GM19351 (cell line): ENCODE data around the gene DBN1.
A peak's percentile ranks its signal among the peaks of the same experiment; 100 is the strongest.

ENCODE experiments used
- ATAC-seq: cut with Tn5 transposase; IDR thresholded peaks from one replicate; pipeline ENCODE4 v1.9.1; 2021; ENCODE audit warnings: mild to moderate bottlenecking, moderate library complexity; ENCODE audit not compliant: unreplicated experiment

The DBN1 gene

GRCh38 chr5:177473443-177474001, at the start of gene DBN1:
DBN1 (minus strand) TSS chr5:177473634; CDS start chr5:177473521, 113 bp downstream.
- peak; percentile 40 for ATAC-seq

- no peak for ATAC-seq
These were observed 47.6 kb upstream of the DBN1 start for GRCh38 chr5:177520916-177521513.

GRCh38 chr5:177520271-177520670, 46.8 kb upstream of the DBN1 start:
- no peak for ATAC-seq

- no peak for ATAC-seq
These were observed 46.2 kb upstream of the DBN1 start for GRCh38 chr5:177519463-177520235.

DNA sequence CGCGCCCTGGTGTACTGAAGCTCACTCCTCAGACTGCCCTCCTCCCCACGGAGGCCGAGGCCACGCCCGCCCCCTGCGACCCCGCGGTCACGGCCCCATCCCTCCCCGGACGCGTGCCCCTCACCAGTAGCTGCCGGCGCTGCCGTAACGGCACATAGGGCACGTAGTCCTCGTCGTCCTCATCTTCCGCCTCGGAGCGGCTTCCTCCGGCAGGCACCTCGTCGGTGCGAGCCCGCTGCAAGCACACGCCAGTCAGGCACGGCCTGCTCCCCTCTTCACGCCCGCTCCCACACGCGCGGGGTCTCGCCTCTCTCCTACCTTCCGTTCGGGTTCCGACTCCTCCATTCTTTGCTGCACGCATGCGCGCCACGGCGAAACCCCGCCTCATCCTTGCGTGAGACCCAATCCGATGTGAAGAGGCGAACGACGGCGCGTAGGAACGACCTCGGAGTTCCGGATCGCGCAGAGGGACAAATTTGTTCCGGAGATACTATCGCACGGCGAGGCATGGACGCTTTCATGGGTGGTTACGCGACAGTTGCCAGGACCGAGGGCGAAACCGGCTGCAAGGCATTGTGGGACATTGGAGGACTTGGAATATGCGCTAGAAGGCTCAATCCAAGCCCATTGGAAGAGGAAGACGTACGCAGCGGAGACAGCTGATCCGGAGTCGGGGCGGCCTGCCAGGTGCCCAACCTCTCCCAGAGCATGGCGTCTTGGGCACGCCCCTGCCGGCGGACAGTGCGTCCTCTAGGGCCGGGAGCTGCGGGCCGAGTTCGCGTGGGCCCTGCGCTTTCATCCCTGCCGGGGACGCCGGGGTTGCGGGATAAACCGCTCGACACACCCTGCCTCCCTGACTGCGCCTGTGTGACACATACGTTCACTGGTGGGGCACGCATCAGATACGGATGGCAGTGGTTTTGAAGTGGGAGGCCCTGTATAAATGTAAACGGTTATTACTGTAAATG, 43.5 kb upstream of the DBN1 start, which contains the start of gene DDX41:
TSS of gene DDX41 (minus strand) at position 361 of the 968 bp plus-strand sequence. CDS start at position 345, 16 bp downstream.
- peak; percentile 79 for ATAC-seq

GRCh38 chr5:177515580-177515979, 42.1 kb upstream of the DBN1 start:
- no peak for ATAC-seq

GRCh38 chr5:177514541-177514940, 41.1 kb upstream of the DBN1 start:
- ATAC-seq, result no peak

GRCh38 chr5:177513500-177513899, 40.1 kb upstream of the DBN1 start:
- ATAC-seq, result no peak

DNA sequence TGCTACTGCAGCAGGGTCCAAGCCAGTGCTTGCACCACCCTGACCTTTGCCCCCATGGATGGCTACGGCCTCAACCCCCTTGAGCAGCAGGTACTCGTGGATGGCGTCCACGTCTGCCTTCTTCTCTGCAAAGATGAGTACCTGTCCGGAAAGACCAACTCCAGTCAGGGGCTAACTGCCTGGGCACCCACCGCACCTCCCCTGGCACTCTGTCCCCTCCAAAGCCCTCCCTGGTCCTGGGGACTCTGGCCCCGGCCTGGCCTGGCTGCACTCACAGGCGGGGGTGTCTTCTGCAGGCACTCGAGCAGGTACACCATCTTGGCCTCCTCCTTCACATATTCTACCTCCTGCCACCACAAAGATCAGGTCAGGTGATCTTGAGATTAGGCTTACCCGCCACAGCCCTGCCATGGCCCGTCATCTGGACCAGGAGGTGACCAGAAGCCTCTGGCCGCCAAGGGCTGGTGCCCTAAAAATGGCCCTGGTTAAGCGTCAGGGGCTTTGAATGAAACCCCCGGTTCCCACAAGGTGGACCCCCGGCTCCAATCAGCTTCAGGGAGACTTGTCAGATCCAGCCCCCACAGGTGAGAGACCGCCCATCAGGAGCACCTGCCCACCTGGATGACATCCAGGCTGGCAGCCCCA, 39.4 kb upstream of the DBN1 start:
- ATAC-seq, result no peak

DNA sequence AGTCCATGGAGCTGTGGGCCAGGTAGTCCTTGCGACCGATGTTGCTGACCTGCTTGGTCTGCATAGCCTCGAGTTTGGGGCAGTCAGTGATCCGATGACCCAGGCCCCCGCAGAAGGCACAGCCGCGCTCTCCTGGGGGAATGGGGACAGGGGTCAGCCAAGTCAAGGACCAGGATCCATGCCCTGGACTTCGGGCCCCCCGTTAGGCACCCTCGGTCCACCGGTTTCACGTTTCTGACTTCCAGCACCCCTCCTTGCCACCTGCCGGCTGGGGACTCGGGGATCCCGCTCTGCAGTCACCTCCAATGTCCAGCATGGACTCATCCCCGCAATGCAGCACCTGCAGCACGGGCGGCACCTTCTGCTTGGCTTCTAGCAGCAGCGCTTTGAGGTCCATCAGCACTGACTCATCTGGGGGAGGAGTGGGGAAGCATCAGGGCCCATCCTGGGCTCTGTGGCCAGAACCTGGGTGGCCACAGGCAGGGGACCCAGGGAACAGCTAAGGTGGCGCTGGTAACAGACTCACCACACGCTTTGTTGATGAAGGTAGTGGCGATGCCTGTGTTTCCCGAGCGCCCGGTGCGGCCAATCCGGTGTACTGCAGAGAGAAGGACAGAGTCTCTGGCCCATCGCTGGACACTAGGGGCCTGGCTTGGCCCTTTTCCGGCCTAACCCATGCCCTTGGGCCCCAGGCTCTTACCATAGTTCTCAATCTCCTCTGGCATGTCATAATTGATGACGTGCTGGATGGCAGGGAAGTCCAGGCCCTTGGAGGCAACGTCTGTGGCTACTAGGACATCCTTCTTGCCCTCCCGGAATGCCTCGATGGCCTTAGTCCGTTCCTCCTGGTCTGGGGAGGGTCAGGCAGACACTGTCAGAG, 38.6 kb upstream of the DBN1 start:
- no peak for ATAC-seq

DNA sequence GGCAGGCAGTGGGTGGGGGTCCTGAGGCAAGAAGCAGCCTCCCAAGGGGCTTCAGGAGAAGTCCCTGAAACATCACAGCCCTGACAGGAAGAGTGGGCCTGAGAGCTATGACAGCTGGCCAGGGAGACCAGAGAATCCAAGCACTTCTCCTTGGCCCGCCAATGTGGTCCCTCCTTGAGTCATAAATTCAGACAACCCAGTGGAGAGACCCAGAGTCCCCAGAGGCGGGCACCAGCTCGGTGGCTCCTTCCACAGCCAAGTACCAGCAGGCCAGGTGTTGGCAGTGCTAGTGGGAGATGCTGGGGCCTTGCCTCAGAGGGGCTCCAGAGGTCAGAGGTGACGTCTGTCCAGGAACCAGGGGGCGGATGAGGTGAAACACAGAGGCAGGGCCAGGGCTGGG, 37.7 kb upstream of the DBN1 start:
- no peak for ATAC-seq

- no peak for ATAC-seq
These were observed 37.2 kb upstream of the DBN1 start for GRCh38 chr5:177510567-177511053.

DNA sequence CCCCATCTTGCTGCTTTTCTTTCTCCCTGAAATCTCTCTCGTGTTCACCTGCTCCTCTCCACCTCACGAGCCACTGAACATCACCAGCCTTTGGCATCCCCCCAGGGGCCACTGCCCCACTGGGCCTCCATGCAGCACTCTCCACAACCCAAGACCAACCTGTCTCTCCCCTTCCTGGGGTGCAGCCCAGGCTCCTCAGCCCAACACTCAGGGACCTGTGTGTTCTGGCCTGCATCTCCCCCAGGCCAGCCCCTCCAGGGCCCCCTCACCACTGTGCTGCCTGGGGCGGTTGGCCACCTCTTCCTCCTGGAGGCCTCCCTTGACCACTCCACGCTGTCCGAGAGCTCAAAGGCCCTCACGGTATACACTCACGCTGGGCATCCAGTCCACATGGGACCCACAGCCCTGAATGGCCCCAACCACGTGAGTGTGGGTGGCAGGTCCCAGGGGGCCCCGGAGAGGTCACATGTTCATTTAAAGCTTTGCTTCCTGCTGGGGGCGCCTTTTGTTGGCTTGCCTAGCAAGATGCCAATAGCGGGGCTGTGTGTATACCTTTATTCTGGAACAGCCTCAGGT, 36.6 kb upstream of the DBN1 start:
- peak; percentile 41 for ATAC-seq

GRCh38 chr5:177509381-177509951, 36.0 kb upstream of the DBN1 start, which contains the start of gene DOK3:
DOK3 (minus strand) TSS chr5:177509826; CDS start chr5:177509540, 286 bp downstream.
- peak; percentile 36 for ATAC-seq

DNA sequence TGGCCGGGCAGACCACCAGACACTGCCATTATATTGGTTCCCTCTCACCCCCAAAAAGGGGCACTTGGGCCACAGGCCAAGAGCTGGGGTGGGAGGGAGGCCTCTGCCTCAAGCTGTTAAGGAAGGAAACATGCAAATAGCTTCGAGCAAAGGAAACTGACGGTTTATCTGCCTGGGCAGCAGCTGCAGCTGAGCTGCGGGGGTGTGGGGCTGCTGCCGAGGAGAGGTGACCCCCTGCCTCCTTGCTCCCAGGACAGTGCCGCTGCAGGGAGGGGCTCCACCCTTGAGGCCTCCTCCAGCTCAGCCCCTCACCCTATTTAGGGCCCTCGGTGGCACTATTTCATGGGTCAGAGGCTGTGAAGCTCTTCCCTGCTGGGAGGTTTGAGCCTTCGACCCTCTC, 35.4 kb upstream of the DBN1 start:
- ATAC-seq, result peak; percentile 32

DNA sequence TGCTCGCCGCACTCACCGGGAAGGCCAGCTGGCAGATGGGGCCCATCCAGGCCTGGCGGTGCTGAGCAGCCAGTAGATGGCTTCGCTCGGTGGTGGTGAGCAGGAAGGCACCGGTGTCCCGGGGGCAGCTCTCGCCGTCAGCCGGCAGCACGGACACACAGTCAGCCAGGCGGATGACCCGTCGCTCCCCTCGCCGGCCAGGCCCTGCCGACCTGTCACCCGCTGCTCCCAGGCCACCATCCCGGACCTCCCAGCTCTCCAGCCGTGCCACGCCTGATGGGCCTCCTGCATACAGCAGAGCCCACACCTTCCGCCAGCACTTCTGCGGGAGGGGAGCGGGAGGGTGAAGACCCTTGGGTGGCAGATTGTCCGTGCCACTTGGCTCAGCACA, 34.8 kb upstream of the DBN1 start:
- no peak for ATAC-seq

- ATAC-seq, result no peak
These were observed 34.3 kb upstream of the DBN1 start for GRCh38 chr5:177507596-177508220.

DNA sequence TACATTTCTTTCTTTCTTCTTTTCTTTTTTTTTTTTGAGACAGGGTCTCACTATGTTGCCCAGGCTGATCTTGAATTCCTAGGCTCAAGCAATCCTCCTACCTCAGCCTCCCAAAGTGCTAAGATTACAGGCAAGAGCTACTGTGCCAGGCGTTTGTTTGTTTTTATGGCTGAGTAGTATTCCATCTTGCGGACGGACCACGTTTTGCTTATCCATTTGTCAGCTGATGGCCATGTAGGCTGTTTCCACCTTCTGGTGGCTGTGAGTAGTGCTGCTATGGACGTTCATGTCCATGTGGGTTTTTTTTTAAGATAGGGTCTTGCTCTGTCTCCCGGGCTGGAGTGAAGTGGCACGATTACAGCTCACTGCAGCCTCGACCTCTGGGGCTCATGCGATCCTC, 33.7 kb upstream of the DBN1 start:
- ATAC-seq, result no peak
